Endothelial cell of umbilical vein (primary cell): ENCODE data around the gene ZDHHC3. TPM values are rescaled to one million over a fixed set of nuclear protein-coding genes. Genes with fewer than 3 reads are reported as not detected.

ENCODE experiments used
- BruUV-seq: library from RNA; stranded (reverse); fragments of 400-500 nt; replicated peaks from 2 replicates; lab custom pipeline; 2021; lab: Mats Ljungman, UMichigan
- CTCF ChIA-PET: fragments of 300-600, 350-600 bp; sonication (Branson Sonifier 250); formaldehyde crosslinking; loops from one replicate; lab custom pipeline; 2021; ENCODE audit warnings: antibody characterized with exemption, inconsistent platforms; lab: Charles Lee
- POLR2A ChIA-PET: fragments of 300-600, 350-600 bp; sonication (Branson Sonifier 250); formaldehyde crosslinking; loops from one replicate; lab custom pipeline; 2021; ENCODE audit warnings: antibody characterized with exemption, inconsistent platforms; lab: Charles Lee
- DNase-seq: peaks from one replicate; pipeline ENCODE4 v3.0.0-alpha.2; 2011; ENCODE audit warnings: low read depth, low spot score
- FAIRE-seq: peaks from 2 replicates; lab custom pipeline; 2011; peaks lifted over from hg19 to GRCh38; lab: Jason Lieb, UNC
- H2AFZ ChIP-seq: 2 replicates; pipeline ENCODE4 v1.6.0; 2012; ENCODE audit warnings: low read depth, low read length, control low read depth, inconsistent platforms
- H3K27ac ChIP-seq: 2 replicates; pipeline ENCODE4 v1.5.1; 2011; ENCODE audit warnings: low read depth, mild to moderate bottlenecking, control low read depth, low read length, moderate library complexity; ENCODE audit not compliant: insufficient read depth
- H3K27me3 ChIP-seq, 2 experiments: 2 replicates each; pipeline versions ENCODE4 v1.6.0 to v1.6.1; 2011; ENCODE audit warnings: low read length in 2 of 2, mixed read lengths in 1 of 2; ENCODE audit not compliant: control insufficient read depth in 2 of 2, insufficient read depth in 2 of 2
- H3K36me3 ChIP-seq, 2 experiments: 2 replicates in 1 of 2; 3 replicates in 1 of 2; pipeline ENCODE4 v1.5.1; 2011; ENCODE audit warnings: low read length in 2 of 2, mild to moderate bottlenecking in 1 of 2, moderate library complexity in 1 of 2; ENCODE audit not compliant: control insufficient read depth in 2 of 2, insufficient read depth in 2 of 2; ENCODE audit errors: extremely low read depth in 1 of 2
- H3K4me1 ChIP-seq: 3 replicates; pipeline ENCODE4 v1.5.1; 2011; ENCODE audit warnings: mild to moderate bottlenecking, low read length; ENCODE audit not compliant: control insufficient read depth, insufficient read depth; ENCODE audit errors: extremely low read depth
- H3K4me2 ChIP-seq: 2 replicates; pipeline ENCODE4 v1.6.1; 2011; ENCODE audit warnings: low read length, control low read depth, mixed read lengths; ENCODE audit not compliant: insufficient read depth
- H3K4me3 ChIP-seq, 3 experiments: fragments of 200-600 bp in 1 of 3; sonication (generic), shearing (Covaris generic) in 1 of 3; replicated peaks in 1 of 3; 2 replicates each; pipeline ENCODE4 v1.5.1; 2011 to 2016; ENCODE audit warnings: control low read depth in 3 of 3, low read length in 3 of 3, mild to moderate bottlenecking in 2 of 3, inconsistent platforms in 1 of 3, low read depth in 1 of 3, moderate library complexity in 1 of 3; ENCODE audit not compliant: insufficient read depth in 1 of 3
- H3K79me2 ChIP-seq: 2 replicates; pipeline ENCODE4 v1.6.0; 2012; ENCODE audit warnings: low read length, inconsistent platforms; ENCODE audit not compliant: control insufficient read depth, insufficient read depth
- H3K9ac ChIP-seq: replicated peaks from 2 replicates; pipeline ENCODE3; 2011; ENCODE audit warnings: low read length, control low read depth; ENCODE audit not compliant: insufficient read depth; ENCODE audit errors: extremely low read depth
- H3K9me1 ChIP-seq: replicated peaks from 3 replicates; pipeline ENCODE4 v1.6.0; 2011; ENCODE audit warnings: mild to moderate bottlenecking, low read length; ENCODE audit not compliant: control insufficient read depth, insufficient read depth; ENCODE audit errors: extremely low read depth
- H3K9me3 ChIP-seq: replicated peaks from 2 replicates; pipeline ENCODE4 v1.5.1; 2012; ENCODE audit warnings: low read length, inconsistent platforms; ENCODE audit not compliant: control insufficient read depth, insufficient read depth
- H4K20me1 ChIP-seq: replicated peaks from 2 replicates; pipeline ENCODE3; 2011; ENCODE audit warnings: mild to moderate bottlenecking, low read length; ENCODE audit not compliant: control insufficient read depth, insufficient read depth; ENCODE audit errors: extremely low read depth
- CTCF ChIP-seq, 2 donors: IDR thresholded peaks; 1 replicate in 1 of 2; 2 replicates in 1 of 2; pipeline ENCODE4 v1.5.1; 2011; ENCODE audit warnings: low read length in 2 of 2, mild to moderate bottlenecking in 2 of 2, moderate library complexity in 2 of 2, control low read depth in 1 of 2, inconsistent platforms in 1 of 2, low read depth in 1 of 2; ENCODE audit not compliant: insufficient read depth in 1 of 2; ENCODE audit errors: extremely low read depth in 1 of 2
- EZH2 ChIP-seq: IDR thresholded peaks from 2 replicates; pipeline ENCODE4 v1.6.1; 2012; ENCODE audit warnings: borderline replicate concordance, low read depth, mild to moderate bottlenecking, moderate library complexity, low read length, inconsistent platforms; ENCODE audit not compliant: severe bottlenecking
- FOS ChIP-seq: IDR thresholded peaks from 2 replicates; pipeline ENCODE4 v1.6.1; 2011; ENCODE audit warnings: mild to moderate bottlenecking, low read length, moderate library complexity, borderline replicate concordance; ENCODE audit not compliant: insufficient read depth
- GATA2 ChIP-seq: IDR thresholded peaks from 2 replicates; pipeline ENCODE4 v1.7.0; 2011; ENCODE audit warnings: low read depth, mild to moderate bottlenecking, moderate library complexity, mixed read lengths, low read length; ENCODE audit not compliant: insufficient read length, insufficient read depth
- JUN ChIP-seq: IDR thresholded peaks from 2 replicates; pipeline ENCODE4 v1.6.1; 2011; ENCODE audit warnings: borderline replicate concordance, low read depth; ENCODE audit not compliant: insufficient read length, insufficient read depth
- MAX ChIP-seq: IDR thresholded peaks from 2 replicates; pipeline ENCODE4 v1.6.1; 2011; ENCODE audit not compliant: insufficient read depth, insufficient read length
- MYC ChIP-seq: IDR thresholded peaks from one replicate; pipeline ENCODE4 v1.6.1; 2011; ENCODE audit warnings: mild to moderate bottlenecking, low read depth, low read length
- POLR2A ChIP-seq: IDR thresholded peaks from 2 replicates; pipeline ENCODE4 v1.6.1; 2012; ENCODE audit warnings: low read depth, mild to moderate bottlenecking, control low read depth, low read length
- POLR2AphosphoS5 ChIP-seq: IDR thresholded peaks from 2 replicates; pipeline ENCODE4 v1.6.1; 2012; ENCODE audit warnings: low read depth, mild to moderate bottlenecking, control low read depth, low read length, moderate library complexity; ENCODE audit not compliant: insufficient read depth
- dilution Hi-C: fragments of 300-500 bp; cut with MboI; formaldehyde crosslinking; loops from one replicate; pipeline ENCODE4 v1.15.0; 2019; ENCODE audit warnings: low sequenced_read_pairs; ENCODE audit not compliant: extremely low pct_ligation_motif_present
- intact Hi-C: fragments of 100-400 bp; cut with micrococcal nuclease; formaldehyde crosslinking; loops from one replicate; pipeline ENCODE4 v1.10.0; 2022
- polyA plus RNA-seq, 4 experiments: library from polyadenylated mRNA; depleted of rRNA in 3 of 4; stranded (reverse) in 3 of 4; unstranded in 1 of 4; fragments of >200 nt; gene quantifications; 2 replicates each; pipeline versions ENCODE4 v1.2.1 to v1.2.3, GENCODE V29; 2011 to 2012; ENCODE audit warnings: missing spikeins in 1 of 4
- total RNA-seq: library from RNA; stranded (reverse); gene quantifications from 2 replicates; pipeline ENCODE4 v1.2.3, GENCODE V29; 2021

ZDHHC3 gene
- total and polyA plus RNA-seq, 2 donors (not counting 3 experiments of a cell fraction or from before 2014, with no cell fraction given), result 62.4 to 97.1 TPM

GRCh38 chr3:44907612-44908011 lies 68.4 kb downstream of the ZDHHC3 start:
- Histone ChIP-seq H2AFZ (no peak overlapping the region), H3K4me1 (no peaks in the 10 kb centered on the region), H3K27me3 (peaks cover 0 to 10% of the 10 kb centered on the region in 2 experiments), H3K4me3 (no peak overlapping the region), H3K79me2 (no peaks in the 10 kb centered on the region), H3K4me2 (no peak overlapping the region), H3K9me3 (no peaks in the 10 kb centered on the region), H3K27ac (no peak overlapping the region), H4K20me1 (no peaks in the 10 kb centered on the region), H3K36me3 (no peaks in the 10 kb centered on the region), H3K9me1 (no peaks in the 10 kb centered on the region), H3K9ac (no peak overlapping the region)
- POLR2A ChIA-PET, result interaction anchor here (0.6 kb wide), 1 partner anchor 69 kb away, joined by 3 read pairs; no protein-coding TSS in a partner anchor
- dilution Hi-C loops, result no loop called here
- CTCF ChIA-PET, result interaction anchor here (0.7 to 1.6 kb wide), 2 partner anchors 7 to 19 kb away, joined by 3 read pairs; no protein-coding TSS in a partner anchor
- no peak for TF ChIP-seq JUN
- no peak for TF ChIP-seq MYC
- TF ChIP-seq POLR2AphosphoS5, result no peak
- TF ChIP-seq CTCF (IDR thresholded peaks at IDR 0.05; ENCODE audit: extremely low read depth in 1 of 2, insufficient read depth in 1 of 2, low read depth in 1 of 2, low read length in 2 of 2), result no peak
- TF ChIP-seq POLR2A, result no peak
- TF ChIP-seq FOS, result no peak
- TF ChIP-seq EZH2, result no peak
- TF ChIP-seq MAX, result no peak
- TF ChIP-seq GATA2, result no peak
- FAIRE-seq (no peak), DNase-seq (no peak)
- intact Hi-C loops, result no loop called here
- no TSS peak for BruUV-seq
